HEK293T (cell line): ENCODE data around the gene TCHH.

ENCODE experiments used
- CTCF ChIA-PET: fragments of 350-600 bp; formaldehyde crosslinking; extraction: SDS; loops from one replicate; lab custom pipeline; 2021; ENCODE audit warnings: antibody characterized with exemption, inconsistent platforms; lab: Yijun Ruan, JAX
- POLR2A ChIA-PET: fragments of 350-600 bp; formaldehyde crosslinking; extraction: SDS; loops from one replicate; lab custom pipeline; 2020; ENCODE audit warnings: antibody characterized with exemption, inconsistent platforms; lab: Yijun Ruan, JAX
- DNase-seq: peaks from one replicate; pipeline ENCODE4 v3.0.0; 2012; ENCODE audit warnings: mixed read lengths; ENCODE audit errors: extremely low spot score
- ARNT ChIP-seq: fragments of 450-650 bp; IDR thresholded peaks from 2 replicates; pipeline ENCODE4 v1.6.1; 2017; ENCODE audit warnings: mild to moderate bottlenecking
- BHLHE40 ChIP-seq: fragments of 450-650 bp; IDR thresholded peaks from 2 replicates; pipeline ENCODE4 v1.6.1; 2016; ENCODE audit warnings: mild to moderate bottlenecking, moderate library complexity, borderline replicate concordance
- CTBP1 ChIP-seq: fragments of 450-650 bp; IDR thresholded peaks from 2 replicates; pipeline ENCODE4 v1.6.1; 2016; ENCODE audit warnings: borderline replicate concordance
- ELF4 ChIP-seq: fragments of 450-650 bp; IDR thresholded peaks from 2 replicates; pipeline ENCODE4 v1.6.1; 2017; ENCODE audit warnings: antibody characterized with exemption
- FOXA1 ChIP-seq: fragments of 450-650 bp; IDR thresholded peaks from 2 replicates; pipeline ENCODE4 v1.6.1; 2016; ENCODE audit warnings: mild to moderate bottlenecking
- FOXK2 ChIP-seq: fragments of 450-650 bp; IDR thresholded peaks from 2 replicates; pipeline ENCODE4 v1.6.1; 2016; ENCODE audit warnings: mild to moderate bottlenecking
- FOXM1 ChIP-seq: fragments of 450-650 bp; IDR thresholded peaks from 2 replicates; pipeline ENCODE4 v1.6.1; 2017; ENCODE audit warnings: mild to moderate bottlenecking, borderline replicate concordance
- HDGF ChIP-seq: fragments of 450-650 bp; IDR thresholded peaks from 2 replicates; pipeline ENCODE4 v1.6.1; 2017; ENCODE audit warnings: antibody characterized with exemption, borderline replicate concordance
- L3MBTL2 ChIP-seq: fragments of 450-650 bp; conservative IDR thresholded peaks from 2 replicates; pipeline ENCODE4 v1.6.1; 2016; ENCODE audit warnings: mild to moderate bottlenecking
- LEF1 ChIP-seq: fragments of 450-650 bp; IDR thresholded peaks from 2 replicates; pipeline ENCODE4 v1.6.1; 2017; ENCODE audit warnings: mild to moderate bottlenecking, borderline replicate concordance
- NFRKB ChIP-seq: fragments of 450-650 bp; IDR thresholded peaks from 2 replicates; pipeline ENCODE4 v1.6.1; 2016; ENCODE audit warnings: mild to moderate bottlenecking, moderate library complexity
- SP1 ChIP-seq: fragments of 450-650 bp; IDR thresholded peaks from 2 replicates; pipeline ENCODE4 v1.6.1; 2017
- SUZ12 ChIP-seq: fragments of 450-650 bp; IDR thresholded peaks from 2 replicates; pipeline ENCODE4 v1.6.1; 2016; ENCODE audit warnings: mild to moderate bottlenecking
- TARDBP ChIP-seq: fragments of 450-650 bp; IDR thresholded peaks from 2 replicates; pipeline ENCODE4 v1.6.1; 2016
- ZNF384 ChIP-seq: fragments of 450-650 bp; IDR thresholded peaks from 2 replicates; pipeline ENCODE4 v1.6.1; 2016
- TF ChIP-seq, protein P1 (sequence below): fragments of 450-650 bp; IDR thresholded peaks from 2 replicates; pipeline ENCODE4 v1.6.1; 2016

Gene TCHH

DNA sequence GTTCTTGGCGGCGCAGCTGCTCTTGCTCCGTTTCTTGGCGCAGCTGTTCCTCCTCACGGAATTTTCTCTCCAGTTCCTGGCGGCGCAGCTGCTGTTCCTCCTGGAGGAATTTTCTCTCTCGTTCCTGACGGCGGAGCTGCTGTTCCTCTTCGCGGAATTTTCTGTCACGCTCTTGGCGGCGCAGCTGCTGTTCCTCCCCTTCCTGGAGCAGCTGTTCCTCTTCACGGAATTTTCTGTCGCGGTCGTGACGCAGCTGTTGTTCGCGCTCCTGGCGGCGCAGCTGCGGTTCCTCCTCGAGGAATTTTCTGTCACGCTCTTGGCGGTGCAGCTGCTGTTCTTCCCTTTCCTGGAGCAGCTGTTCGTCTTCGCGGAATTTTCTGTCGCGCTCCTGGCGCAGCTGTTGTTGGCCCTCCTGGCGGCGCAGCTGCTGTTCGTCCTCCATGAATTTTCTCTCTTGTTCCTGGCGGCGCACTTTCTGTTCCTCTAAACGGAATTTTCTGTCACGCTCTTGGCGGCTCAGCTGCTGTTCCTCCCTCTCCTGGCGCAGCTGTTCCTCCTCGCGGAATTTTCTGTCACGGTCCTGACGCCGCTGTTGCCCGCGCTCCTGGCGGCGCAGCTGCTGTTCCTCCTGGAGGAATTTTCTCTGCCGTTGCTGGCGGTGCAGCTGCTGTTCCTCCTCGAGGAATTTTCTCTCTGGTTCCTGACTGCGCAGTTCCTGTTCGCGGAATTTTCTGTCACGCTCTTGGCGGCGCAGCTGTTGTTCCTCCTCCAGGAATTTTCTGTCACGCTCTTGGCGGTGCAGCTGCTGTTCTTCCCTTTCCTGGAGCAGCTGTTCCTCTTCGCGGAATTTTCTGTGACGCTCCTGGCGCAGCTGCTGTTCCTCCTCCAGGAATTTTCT, 7.0 kb downstream of the TCHH start:
- CTCF ChIA-PET, result interaction anchor here (0.6 to 2.4 kb wide), 7 partner anchors 55 to 350 kb away, joined by 3 to 12 read pairs (median 3); no protein-coding TSS in a partner anchor
- TF ChIP-seq L3MBTL2, result 0 out of 2 replicates have a peak, but pooled peaks have one; percentile 11
- TF ChIP-seq ZNF384, result no peak
- DNase-seq, result no peak
- POLR2A ChIA-PET, result interaction anchor here (3.4 kb wide), 1 partner anchor 72 kb away, joined by 23 read pairs; the partner anchor contains the start of gene S100A11

DNA sequence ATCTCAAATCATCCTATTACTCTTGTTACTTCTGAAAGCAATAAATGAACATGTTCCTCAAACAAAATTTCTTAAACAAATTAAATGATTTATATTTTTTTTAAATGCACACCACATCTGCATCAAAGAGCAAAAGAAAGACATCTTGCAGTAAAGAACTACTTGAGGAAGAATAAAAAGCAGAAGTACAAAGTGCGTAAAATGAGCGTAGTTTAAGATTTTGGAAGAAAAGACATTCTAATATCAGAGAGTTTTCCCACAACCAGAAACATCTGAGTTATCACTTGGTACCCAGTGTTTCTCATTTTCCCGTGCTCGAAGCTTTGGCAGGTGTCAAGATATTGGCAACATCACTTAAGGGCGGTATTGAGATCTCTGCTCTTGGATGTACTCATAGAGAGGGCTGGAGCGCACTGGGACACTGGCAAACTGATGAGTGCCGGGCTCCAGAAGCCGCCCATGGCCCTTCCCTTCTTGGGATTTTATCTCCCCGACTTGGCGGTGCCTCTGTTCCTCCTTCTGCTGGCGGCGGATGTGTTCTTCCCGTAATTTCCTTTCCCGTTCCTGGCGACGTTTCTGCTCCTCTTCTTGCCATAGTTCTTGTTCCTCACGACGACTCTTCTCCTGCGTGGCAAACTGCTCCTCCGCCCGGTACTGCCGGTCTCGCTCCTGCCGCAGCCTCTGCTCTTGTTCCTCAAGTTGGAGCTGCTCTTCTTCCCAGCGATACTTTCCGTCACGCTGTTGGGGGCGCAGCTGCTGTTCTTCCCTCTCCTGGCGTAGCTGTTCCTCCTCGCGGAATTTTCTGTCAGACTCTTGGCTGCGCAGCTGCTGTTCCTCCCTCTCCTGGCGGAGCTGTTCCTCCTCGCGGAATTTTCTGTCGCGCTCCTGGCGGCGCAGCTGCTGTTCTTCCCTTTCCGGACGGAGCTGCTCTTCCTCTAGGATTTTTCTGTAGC, 7.9 kb downstream of the TCHH start:
- TF ChIP-seq FOXK2, result no peak
- TF ChIP-seq TARDBP, result no peak
- TF ChIP-seq BHLHE40, result no peak
- TF ChIP-seq, protein P1, sequence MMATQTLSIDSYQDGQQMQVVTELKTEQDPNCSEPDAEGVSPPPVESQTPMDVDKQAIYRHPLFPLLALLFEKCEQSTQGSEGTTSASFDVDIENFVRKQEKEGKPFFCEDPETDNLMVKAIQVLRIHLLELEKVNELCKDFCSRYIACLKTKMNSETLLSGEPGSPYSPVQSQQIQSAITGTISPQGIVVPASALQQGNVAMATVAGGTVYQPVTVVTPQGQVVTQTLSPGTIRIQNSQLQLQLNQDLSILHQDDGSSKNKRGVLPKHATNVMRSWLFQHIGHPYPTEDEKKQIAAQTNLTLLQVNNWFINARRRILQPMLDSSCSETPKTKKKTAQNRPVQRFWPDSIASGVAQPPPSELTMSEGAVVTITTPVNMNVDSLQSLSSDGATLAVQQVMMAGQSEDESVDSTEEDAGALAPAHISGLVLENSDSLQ, result no peak
- no peak for TF ChIP-seq HDGF
- ChIA-PET POLR2A (interaction anchor here (3.4 kb wide), 1 partner anchor 71 kb away, joined by 23 read pairs; the partner anchor contains the start of gene S100A11), CTCF (interaction anchor here (0.7 to 2.4 kb wide), 5 partner anchors 54 to 351 kb away, joined by 3 to 12 read pairs (median 3); no protein-coding TSS in a partner anchor)
- DNase-seq, result no peak

DNA sequence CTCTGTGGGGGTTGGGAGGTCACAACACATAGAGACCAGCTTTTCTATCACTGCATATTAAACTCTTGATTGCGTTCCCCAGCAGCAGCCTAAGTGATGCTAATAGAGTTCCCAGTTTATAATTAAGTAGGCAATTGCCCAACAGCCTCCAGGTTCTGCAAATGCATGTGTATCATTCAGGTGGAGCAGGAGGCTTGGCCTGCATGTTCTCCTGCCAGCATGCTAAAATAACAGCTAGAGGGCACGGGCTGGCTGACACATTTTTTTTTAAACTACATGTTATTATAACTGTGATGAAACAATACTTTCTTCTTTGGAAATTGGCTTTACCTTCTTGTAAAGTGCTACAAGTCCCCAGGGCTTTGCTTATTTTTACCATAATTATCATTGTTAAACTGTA, 10.4 kb downstream of the TCHH start:
- ChIA-PET POLR2A (no interaction called here), CTCF (interaction anchor here (0.8 kb wide), 1 partner anchor 70 kb away, joined by 3 read pairs; no protein-coding TSS in a partner anchor)
- no peak for DNase-seq
- TF ChIP-seq LEF1 (no peak), FOXK2 (no peak), TARDBP (no peak), ELF4 (no peak), CTBP1 (no peak), BHLHE40 (no peak), FOXA1 (no peak), SP1 (no peak), HDGF (no peak), ZNF384 (no peak), ARNT (no peak), SUZ12 (no peak), L3MBTL2 (no peak), FOXM1 (no peak), NFRKB (no peak)
- TF ChIP-seq, protein P1, result no peak

DNA sequence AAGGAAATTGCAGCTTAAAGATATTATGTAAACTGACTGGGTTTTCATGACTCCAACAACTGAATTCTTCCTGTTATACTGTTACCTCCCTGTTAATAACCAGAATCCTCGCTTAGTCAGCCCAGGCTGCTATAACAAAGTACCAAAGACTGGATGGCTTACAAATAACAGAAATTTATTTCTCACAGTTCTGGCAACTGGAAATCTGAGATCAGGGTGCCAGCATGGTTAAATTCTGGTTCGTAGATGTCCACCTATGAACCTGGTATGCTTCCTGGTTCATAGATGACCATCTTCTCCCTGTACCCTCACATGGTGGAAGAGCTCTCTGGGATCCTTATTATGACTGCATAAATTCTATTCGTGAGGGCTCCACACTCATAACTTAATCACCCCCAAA, 18.3 kb downstream of the TCHH start:
- POLR2A ChIA-PET, result interaction anchor here (0.9 kb wide), 1 partner anchor 12 kb away, joined by 3 read pairs; no protein-coding TSS in a partner anchor
- CTCF ChIA-PET, result no interaction called here
- TF ChIP-seq ZNF384 (no peak), NFRKB (no peak), L3MBTL2 (no peak), CTBP1 (no peak), SUZ12 (no peak)

DNA sequence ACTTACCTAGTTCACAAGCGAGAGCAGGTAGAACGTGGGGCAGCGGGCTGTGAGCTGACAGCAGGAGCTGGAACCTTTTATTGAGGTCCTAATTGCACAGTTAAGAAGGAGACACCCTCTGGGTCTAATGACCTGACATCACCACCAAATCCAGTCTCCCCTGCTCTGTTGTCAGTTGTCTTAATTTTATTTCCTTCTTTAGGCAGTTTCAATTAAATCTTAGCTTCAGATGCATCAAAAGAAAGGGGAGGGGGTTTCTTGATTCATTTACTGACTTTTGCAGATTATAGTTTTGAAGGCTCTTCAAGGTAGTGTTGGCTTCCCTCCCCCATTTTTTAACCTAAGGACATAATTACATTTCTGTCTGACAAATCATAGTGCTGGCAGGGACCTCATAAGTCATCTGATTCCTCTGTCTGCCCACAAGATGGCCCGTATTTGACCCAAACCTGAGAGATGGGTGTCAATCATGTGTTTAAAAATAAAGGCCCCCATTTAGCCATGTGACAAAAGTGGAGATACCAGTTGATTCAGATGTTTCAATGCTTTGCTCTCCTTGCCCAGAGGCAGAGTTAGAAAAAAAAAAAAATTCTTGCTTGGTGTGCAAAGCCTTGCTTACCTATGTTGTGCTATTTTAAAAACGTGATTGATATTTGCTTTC, 26.1 kb downstream of the TCHH start, which contains the start of gene TCHHL1:
Gene TCHHL1, minus strand, starts transcription at position 51 of the 661 bp plus-strand sequence. CDS start 921 bp downstream, outside the sequence.
- TF ChIP-seq CTBP1 (no peak), FOXM1 (no peak), L3MBTL2 (no peak), FOXK2 (no peak), FOXA1 (no peak)
- ChIA-PET POLR2A (no interaction called here), CTCF (interaction anchor here (0.7 kb wide), 1 partner anchor 88 kb away, joined by 3 read pairs; no protein-coding TSS in a partner anchor)
- DNase-seq, result no peak

More for the DNA sequence above, 18.3 kb downstream of the TCHH start:
- DNase-seq, result no peak

DNA sequence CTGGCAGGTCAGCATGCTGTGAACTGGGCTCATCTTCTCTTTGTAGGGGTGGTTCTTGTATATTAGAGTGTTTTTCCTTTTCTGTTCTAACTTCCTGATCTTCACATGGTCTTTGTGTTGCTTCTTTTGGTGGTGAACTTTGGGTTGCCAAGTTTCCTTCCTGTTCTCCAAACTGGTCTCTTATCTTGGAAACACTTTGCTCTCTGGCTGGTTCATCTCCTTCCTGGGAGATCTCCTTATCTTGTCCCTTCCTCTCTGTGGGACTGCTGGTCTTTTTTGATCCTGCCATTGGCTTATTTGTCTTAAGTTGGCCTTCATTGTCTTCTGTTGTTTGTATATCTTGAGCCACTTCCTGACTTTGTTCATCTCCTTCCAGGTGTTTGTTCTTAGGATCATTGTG, 28.5 kb downstream of the TCHH start:
- no peak for TF ChIP-seq LEF1
- no peak for TF ChIP-seq TARDBP
- TF ChIP-seq FOXM1, result no peak
- no peak for TF ChIP-seq ARNT
- TF ChIP-seq L3MBTL2, result no peak
- no peak for TF ChIP-seq SP1
- TF ChIP-seq HDGF, result no peak
- no peak for TF ChIP-seq NFRKB
- TF ChIP-seq, protein P1, result no peak
- TF ChIP-seq BHLHE40, result no peak
- no peak for TF ChIP-seq CTBP1
- DNase-seq, result no peak
- CTCF ChIA-PET, result no interaction called here
- POLR2A ChIA-PET, result no interaction called here
